K562 (cell line): Measurements from ENCODE around the gene C1orf56. TPM values are rescaled to one million over a fixed set of nuclear protein-coding genes. Genes with fewer than 3 reads are reported as not detected.

ENCODE experiments used
- ATF7 ChIP-seq: fragments of 450-650 bp; IDR thresholded peaks from 2 replicates; pipeline ENCODE4 v1.7.1; 2014; ENCODE audit warnings: mild to moderate bottlenecking, moderate library complexity
- DACH1 ChIP-seq: fragments of 450-650 bp; IDR thresholded peaks from 2 replicates; pipeline ENCODE4 v1.6.1; 2018; ENCODE audit not compliant: partially characterized antibody
- HOXB6 ChIP-seq: fragments of 250-450 bp; sonication (Bioruptor Pico); IDR thresholded peaks from 2 replicates; pipeline ENCODE4 v1.5.1; 2022; ENCODE audit warnings: mild to moderate bottlenecking, borderline replicate concordance
- KAT8 ChIP-seq: fragments of 450-650 bp; IDR thresholded peaks from 2 replicates; pipeline ENCODE4 v1.6.1; 2016; ENCODE audit warnings: low read depth, mild to moderate bottlenecking
- MTA1 ChIP-seq: fragments of 450-650 bp; IDR thresholded peaks from 2 replicates; pipeline ENCODE4 v1.6.1; 2017; ENCODE audit warnings: borderline replicate concordance
- MXI1 ChIP-seq: IDR thresholded peaks from 2 replicates; pipeline ENCODE4 v1.6.1; 2011; ENCODE audit warnings: low read depth, mild to moderate bottlenecking, improper control_type of control experiment, low read length
- NFE2L1 ChIP-seq: fragments of 450-650 bp; IDR thresholded peaks from 2 replicates; pipeline ENCODE4 v1.6.1; 2016; ENCODE audit warnings: missing genetic modification characterization, low read depth, mild to moderate bottlenecking, missing compliant biosample characterization, moderate library complexity, borderline replicate concordance
- NONO ChIP-seq, 2 experiments: fragments of 200-400 bp in 1 of 2; fragments of 450-650 bp in 1 of 2; formaldehyde crosslinking in 1 of 2; IDR thresholded peaks; 2 replicates each; pipeline ENCODE4 v1.6.1; 2017; ENCODE audit warnings: low read depth in 2 of 2, mild to moderate bottlenecking in 2 of 2, moderate library complexity in 2 of 2, low read length in 1 of 2
- NR3C1 ChIP-seq: sonication (generic); formaldehyde crosslinking; IDR thresholded peaks from 2 replicates; pipeline ENCODE4 v1.8.1; 2022; ENCODE audit warnings: missing genetic modification reagents
- SMAD2 ChIP-seq: fragments of 150-350 bp; IDR thresholded peaks from 2 replicates; pipeline ENCODE4 v1.6.1; 2014; ENCODE audit warnings: low read depth, mild to moderate bottlenecking, low read length
- TEAD2 ChIP-seq: fragments of 450-650 bp; IDR thresholded peaks from 2 replicates; pipeline ENCODE4 v1.6.1; 2016; ENCODE audit warnings: missing genetic modification characterization, control low read depth, missing compliant biosample characterization
- ZNF586 ChIP-seq: fragments of 450-650 bp; formaldehyde crosslinking; conservative IDR thresholded peaks from 2 replicates; pipeline ENCODE4 v1.4.0; 2020; ENCODE audit warnings: mild to moderate bottlenecking, moderate library complexity
- polyA plus RNA-seq, 8 experiments: library from polyadenylated mRNA; depleted of rRNA in 4 of 8; stranded (reverse) in 5 of 8; unstranded in 3 of 8; fragments of >200 nt; fragmentation: Nextera tagmentation in 2 of 8; fragmentation: Illumina TruSeq in 1 of 8; extraction: Ambion mirVana in 2 of 8; extraction: Trizol in 1 of 8; gene quantifications; 2 replicates each; pipeline versions ENCODE4 v1.2.1 to v1.2.3, GENCODE V29; 2011 to 2014; ENCODE audit warnings: inconsistent platforms in 1 of 8, missing spikeins in 1 of 8
- total RNA-seq, 7 experiments: library from RNA; depleted of rRNA in 6 of 7; stranded (reverse); fragments of >200 nt in 6 of 7; fragmentation: Illumina TruSeq in 2 of 7; extraction: Trizol in 2 of 7; gene quantifications; 2 replicates each; pipeline versions ENCODE4 v1.2.1 to v1.2.3, GENCODE V29; 2011 to 2021; ENCODE audit warnings: low replicate concordance in 1 of 7
- TF ChIP-seq, protein P1 (sequence below): fragments of 250-450 bp; sonication (Bioruptor Pico); IDR thresholded peaks from 2 replicates; pipeline ENCODE4 v1.4.0; 2020; ENCODE audit warnings: mild to moderate bottlenecking, moderate library complexity, borderline replicate concordance
- TF ChIP-seq, protein P2 (sequence below): fragments of 450-650 bp; formaldehyde crosslinking; IDR thresholded peaks from 2 replicates; pipeline ENCODE4 v1.4.0; 2022; ENCODE audit warnings: missing genetic modification characterization
- TF ChIP-seq, protein P3 (sequence below): sonication (generic); formaldehyde crosslinking; IDR thresholded peaks from 2 replicates; pipeline ENCODE4 v1.8.0; 2023; ENCODE audit warnings: missing genetic modification reagents, mild to moderate bottlenecking, borderline replicate concordance
- TF ChIP-seq, protein P4 (sequence below): fragments of 450-650 bp; formaldehyde crosslinking; conservative IDR thresholded peaks from 2 replicates; pipeline ENCODE4 v1.4.0; 2022; ENCODE audit warnings: mild to moderate bottlenecking, missing genetic modification characterization

The C1orf56 gene
- total and polyA plus RNA-seq, 9 of the 15 experiments (the other 6 are each of a cell fraction or from before 2014, with no cell fraction given) = 0.18 to 15.7 (median 1.1) TPM

DNA sequence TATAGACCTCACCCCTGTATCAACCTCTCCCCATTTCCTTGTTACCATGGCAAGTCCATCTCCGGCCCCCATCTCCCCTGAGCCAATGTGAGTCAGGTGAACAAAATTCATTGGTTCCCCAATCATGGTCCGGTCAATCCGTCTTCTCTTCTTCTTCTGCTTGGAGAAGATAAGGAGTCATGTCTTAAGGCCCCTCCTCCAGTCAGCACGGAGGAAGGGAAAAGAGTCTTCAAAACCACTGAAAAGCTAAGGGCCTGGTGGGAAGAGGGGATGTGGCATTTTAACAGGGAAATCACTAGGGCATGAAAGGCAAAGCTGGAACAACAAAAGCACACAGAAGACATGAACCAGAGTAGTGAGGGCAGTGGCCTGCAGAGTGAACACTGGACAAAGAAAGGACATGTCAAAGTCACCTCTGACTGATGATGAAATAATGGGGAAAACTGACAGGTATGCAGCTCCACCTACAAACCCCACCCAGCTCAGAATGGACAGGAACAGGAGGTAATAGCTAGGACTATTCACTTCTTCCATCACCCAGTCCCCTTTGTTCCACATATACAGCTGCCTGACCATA, 7.5 kb downstream of the C1orf56 start (continued):
- TF ChIP-seq, protein P1, sequence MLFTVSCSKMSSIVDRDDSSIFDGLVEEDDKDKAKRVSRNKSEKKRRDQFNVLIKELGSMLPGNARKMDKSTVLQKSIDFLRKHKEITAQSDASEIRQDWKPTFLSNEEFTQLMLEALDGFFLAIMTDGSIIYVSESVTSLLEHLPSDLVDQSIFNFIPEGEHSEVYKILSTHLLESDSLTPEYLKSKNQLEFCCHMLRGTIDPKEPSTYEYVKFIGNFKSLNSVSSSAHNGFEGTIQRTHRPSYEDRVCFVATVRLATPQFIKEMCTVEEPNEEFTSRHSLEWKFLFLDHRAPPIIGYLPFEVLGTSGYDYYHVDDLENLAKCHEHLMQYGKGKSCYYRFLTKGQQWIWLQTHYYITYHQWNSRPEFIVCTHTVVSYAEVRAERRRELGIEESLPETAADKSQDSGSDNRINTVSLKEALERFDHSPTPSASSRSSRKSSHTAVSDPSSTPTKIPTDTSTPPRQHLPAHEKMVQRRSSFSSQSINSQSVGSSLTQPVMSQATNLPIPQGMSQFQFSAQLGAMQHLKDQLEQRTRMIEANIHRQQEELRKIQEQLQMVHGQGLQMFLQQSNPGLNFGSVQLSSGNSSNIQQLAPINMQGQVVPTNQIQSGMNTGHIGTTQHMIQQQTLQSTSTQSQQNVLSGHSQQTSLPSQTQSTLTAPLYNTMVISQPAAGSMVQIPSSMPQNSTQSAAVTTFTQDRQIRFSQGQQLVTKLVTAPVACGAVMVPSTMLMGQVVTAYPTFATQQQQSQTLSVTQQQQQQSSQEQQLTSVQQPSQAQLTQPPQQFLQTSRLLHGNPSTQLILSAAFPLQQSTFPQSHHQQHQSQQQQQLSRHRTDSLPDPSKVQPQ (CRISPR knock-in tag) = no peak
- no peak for TF ChIP-seq KAT8
- no peak for TF ChIP-seq NFE2L1
- no peak for TF ChIP-seq ATF7
- TF ChIP-seq, protein P2, sequence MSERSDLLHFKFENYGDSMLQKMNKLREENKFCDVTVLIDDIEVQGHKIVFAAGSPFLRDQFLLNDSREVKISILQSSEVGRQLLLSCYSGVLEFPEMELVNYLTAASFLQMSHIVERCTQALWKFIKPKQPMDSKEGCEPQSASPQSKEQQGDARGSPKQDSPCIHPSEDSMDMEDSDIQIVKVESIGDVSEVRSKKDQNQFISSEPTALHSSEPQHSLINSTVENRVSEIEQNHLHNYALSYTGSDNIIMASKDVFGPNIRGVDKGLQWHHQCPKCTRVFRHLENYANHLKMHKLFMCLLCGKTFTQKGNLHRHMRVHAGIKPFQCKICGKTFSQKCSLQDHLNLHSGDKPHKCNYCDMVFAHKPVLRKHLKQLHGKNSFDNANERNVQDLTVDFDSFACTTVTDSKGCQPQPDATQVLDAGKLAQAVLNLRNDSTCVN = peak; percentile 88; the same call in 1 of the 2 replicates
- no peak for TF ChIP-seq DACH1
- TF ChIP-seq, protein P3, sequence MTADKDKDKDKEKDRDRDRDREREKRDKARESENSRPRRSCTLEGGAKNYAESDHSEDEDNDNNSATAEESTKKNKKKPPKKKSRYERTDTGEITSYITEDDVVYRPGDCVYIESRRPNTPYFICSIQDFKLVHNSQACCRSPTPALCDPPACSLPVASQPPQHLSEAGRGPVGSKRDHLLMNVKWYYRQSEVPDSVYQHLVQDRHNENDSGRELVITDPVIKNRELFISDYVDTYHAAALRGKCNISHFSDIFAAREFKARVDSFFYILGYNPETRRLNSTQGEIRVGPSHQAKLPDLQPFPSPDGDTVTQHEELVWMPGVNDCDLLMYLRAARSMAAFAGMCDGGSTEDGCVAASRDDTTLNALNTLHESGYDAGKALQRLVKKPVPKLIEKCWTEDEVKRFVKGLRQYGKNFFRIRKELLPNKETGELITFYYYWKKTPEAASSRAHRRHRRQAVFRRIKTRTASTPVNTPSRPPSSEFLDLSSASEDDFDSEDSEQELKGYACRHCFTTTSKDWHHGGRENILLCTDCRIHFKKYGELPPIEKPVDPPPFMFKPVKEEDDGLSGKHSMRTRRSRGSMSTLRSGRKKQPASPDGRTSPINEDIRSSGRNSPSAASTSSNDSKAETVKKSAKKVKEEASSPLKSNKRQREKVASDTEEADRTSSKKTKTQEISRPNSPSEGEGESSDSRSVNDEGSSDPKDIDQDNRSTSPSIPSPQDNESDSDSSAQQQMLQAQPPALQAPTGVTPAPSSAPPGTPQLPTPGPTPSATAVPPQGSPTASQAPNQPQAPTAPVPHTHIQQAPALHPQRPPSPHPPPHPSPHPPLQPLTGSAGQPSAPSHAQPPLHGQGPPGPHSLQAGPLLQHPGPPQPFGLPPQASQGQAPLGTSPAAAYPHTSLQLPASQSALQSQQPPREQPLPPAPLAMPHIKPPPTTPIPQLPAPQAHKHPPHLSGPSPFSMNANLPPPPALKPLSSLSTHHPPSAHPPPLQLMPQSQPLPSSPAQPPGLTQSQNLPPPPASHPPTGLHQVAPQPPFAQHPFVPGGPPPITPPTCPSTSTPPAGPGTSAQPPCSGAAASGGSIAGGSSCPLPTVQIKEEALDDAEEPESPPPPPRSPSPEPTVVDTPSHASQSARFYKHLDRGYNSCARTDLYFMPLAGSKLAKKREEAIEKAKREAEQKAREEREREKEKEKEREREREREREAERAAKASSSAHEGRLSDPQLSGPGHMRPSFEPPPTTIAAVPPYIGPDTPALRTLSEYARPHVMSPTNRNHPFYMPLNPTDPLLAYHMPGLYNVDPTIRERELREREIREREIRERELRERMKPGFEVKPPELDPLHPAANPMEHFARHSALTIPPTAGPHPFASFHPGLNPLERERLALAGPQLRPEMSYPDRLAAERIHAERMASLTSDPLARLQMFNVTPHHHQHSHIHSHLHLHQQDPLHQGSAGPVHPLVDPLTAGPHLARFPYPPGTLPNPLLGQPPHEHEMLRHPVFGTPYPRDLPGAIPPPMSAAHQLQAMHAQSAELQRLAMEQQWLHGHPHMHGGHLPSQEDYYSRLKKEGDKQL (CRISPR knock-in tag) = no peak
- TF ChIP-seq TEAD2 = no peak
- no peak for TF ChIP-seq NONO (IDR thresholded peaks at IDR 0.05; ENCODE audit: low read depth in 2 of 2, low read length in 1 of 2)
- TF ChIP-seq ZNF586 (CRISPR knock-in tag) = no peak
- TF ChIP-seq HOXB6 (CRISPR knock-in tag) = no peak
- no peak for TF ChIP-seq MTA1
- no peak for TF ChIP-seq SMAD2
- TF ChIP-seq NR3C1 (CRISPR knock-in tag) = no peak
- TF ChIP-seq MXI1 = no peak
- TF ChIP-seq, protein P4, sequence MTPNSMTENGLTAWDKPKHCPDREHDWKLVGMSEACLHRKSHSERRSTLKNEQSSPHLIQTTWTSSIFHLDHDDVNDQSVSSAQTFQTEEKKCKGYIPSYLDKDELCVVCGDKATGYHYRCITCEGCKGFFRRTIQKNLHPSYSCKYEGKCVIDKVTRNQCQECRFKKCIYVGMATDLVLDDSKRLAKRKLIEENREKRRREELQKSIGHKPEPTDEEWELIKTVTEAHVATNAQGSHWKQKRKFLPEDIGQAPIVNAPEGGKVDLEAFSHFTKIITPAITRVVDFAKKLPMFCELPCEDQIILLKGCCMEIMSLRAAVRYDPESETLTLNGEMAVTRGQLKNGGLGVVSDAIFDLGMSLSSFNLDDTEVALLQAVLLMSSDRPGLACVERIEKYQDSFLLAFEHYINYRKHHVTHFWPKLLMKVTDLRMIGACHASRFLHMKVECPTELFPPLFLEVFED (CRISPR knock-in tag) = peak; percentile 59; the same call in 1 of the 2 replicates
